Erythroblast (primary cell): ENCODE data around the gene HDGFL2.

Experiments
- GATA1 ChIP-seq: IDR thresholded peaks from 2 replicates; pipeline ENCODE4 v1.6.1; 2011; ENCODE audit warnings: low read depth, mild to moderate bottlenecking, control low read depth, low read length, moderate library complexity
- POLR2A ChIP-seq: IDR thresholded peaks from 2 replicates; pipeline ENCODE4 v1.6.1; 2011; ENCODE audit warnings: mild to moderate bottlenecking, low read length

DNA sequence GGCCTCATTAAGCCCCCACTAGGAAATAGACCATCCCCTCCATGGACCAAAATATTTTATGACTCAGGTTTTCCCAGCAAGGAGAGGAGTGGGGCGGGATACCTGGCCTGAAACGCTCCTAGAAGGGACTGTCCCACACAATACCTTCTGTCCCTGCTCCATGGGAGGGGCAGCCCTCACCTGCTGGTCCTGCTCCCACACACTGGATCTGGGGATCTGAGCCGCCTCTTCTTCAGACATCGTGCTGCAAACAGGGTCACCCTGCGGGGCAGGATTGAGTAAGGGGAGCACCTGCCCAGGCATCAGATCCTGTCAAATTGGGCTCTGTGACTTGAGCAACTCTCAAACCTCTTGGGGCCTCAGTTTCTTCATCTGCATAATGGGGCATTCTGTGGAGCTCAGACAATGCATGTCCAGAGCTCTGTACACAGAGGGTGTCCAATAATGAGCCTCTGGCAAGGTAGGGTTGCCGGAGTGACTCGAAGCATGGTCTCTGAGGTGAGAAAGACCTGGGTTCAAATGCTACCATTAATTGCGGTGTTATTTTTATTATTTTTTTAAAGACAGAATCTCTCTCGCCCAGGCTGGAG is 61.8 kb downstream of the HDGFL2 start:
- TF ChIP-seq POLR2A: no peak
- no peak for TF ChIP-seq GATA1
